GM18505 (cell line): ENCODE measurements around the gene RPS24.
A peak's percentile ranks its signal among the peaks of the same experiment; 100 is the strongest.

Experiments
- ATAC-seq: cut with Tn5 transposase; IDR thresholded peaks from one replicate; pipeline ENCODE4 v1.9.1; 2021; ENCODE audit not compliant: unreplicated experiment
- POLR2A ChIP-seq: IDR thresholded peaks from 4 replicates; pipeline ENCODE4 v1.6.1; 2011; ENCODE audit warnings: borderline replicate concordance; ENCODE audit not compliant: insufficient read depth, insufficient read length; ENCODE audit errors: extremely low read depth

The RPS24 gene

DNA sequence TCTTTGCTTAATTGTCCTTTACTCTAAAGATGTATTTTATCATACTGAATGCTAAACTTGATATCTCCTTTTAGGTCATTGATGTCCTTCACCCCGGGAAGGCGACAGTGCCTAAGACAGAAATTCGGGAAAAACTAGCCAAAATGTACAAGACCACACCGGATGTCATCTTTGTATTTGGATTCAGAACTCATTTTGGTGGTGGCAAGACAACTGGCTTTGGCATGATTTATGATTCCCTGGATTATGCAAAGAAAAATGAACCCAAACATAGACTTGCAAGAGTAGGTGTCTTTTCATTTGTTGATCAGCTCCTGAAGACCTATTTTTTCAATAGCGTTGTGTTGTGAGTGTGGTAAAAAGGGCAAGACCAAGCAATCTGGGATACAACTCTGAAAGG is 1.8 kb downstream of the RPS24 start:
- ATAC-seq = no peak
- TF ChIP-seq POLR2A = no peak

GRCh38 chr10:78035933-78036583 is 2.4 kb downstream of the RPS24 start:
- no peak for ATAC-seq
- no peak for TF ChIP-seq POLR2A

- no peak for TF ChIP-seq POLR2A
- ATAC-seq = no peak
Observed at GRCh38 chr10:78038105-78038504, 4.4 kb downstream of the RPS24 start.

DNA sequence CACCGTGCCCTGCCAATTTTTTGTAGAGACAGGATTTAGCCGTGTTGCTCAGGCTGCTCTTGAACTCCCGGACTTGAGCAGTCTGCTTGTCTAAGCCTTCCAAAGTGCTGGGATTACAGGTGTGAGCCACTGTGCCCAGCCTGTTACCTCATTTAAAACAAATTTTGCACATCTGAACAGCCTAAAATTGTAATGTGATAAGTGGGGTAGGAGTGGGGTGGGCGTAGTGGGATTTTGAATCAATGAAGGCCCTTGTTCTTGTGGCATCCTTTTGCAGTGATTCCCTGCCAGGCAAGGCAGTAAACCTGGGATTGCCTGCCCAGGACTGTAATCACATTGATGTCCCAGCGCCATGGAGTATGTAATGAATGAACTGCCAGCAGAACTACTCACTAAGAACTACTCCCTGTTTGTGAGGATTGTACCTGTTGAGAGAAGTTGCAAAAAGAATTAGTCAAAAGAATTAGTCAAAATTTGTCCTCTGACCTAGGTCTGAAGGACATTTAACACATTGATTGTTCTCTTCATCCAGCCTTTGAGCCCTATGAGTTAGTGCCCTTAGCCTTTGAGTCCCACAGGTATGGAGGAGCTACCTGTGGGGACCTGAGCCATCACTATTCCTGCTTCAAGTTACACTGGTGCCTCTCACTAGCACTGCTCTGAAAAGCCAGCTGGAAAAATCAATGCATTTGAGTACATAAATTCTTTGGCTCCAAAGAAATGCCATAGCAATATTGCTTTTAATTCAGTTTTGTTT is 5.3 kb downstream of the RPS24 start:
- no peak for ATAC-seq

GRCh38 chr10:78039743-78040142 is 6.1 kb downstream of the RPS24 start:
- TF ChIP-seq POLR2A = no peak
- ATAC-seq = no peak

More for the DNA sequence above, 5.3 kb downstream of the RPS24 start:
- no peak for TF ChIP-seq POLR2A

GRCh38 chr10:78041170-78042057 is 7.8 kb downstream of the RPS24 start:
- peak; percentile 48 for TF ChIP-seq POLR2A
- ATAC-seq = no peak

- no peak for TF ChIP-seq POLR2A
- ATAC-seq = no peak
Observed at GRCh38 chr10:78042058-78042751, 8.5 kb downstream of the RPS24 start.

DNA sequence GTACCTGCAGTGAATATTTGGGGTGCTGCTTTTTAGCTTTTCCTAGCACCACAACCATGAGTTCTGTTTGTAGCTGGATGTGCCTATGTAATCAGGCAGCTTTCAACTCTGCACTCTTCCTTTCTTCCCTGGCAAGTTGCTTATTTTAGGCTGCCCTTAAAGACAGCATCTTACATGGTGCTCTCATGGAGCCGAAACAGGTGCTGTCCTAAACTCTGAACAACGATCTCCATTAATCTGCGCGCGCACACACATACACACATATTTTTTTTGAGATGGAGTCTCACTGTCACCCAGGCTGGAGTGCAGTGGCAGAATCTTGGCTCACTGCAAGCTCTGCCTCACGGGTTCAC is 9.1 kb downstream of the RPS24 start:
- TF ChIP-seq POLR2A = no peak
- no peak for ATAC-seq

- ATAC-seq = no peak
- TF ChIP-seq POLR2A = no peak
Observed at GRCh38 chr10:78044179-78044578, 10.5 kb downstream of the RPS24 start.

- ATAC-seq = no peak
- no peak for TF ChIP-seq POLR2A
Observed at GRCh38 chr10:78044699-78045098, 11.0 kb downstream of the RPS24 start.

- no peak for TF ChIP-seq POLR2A
Observed at GRCh38 chr10:78045237-78045636, 11.6 kb downstream of the RPS24 start.

DNA sequence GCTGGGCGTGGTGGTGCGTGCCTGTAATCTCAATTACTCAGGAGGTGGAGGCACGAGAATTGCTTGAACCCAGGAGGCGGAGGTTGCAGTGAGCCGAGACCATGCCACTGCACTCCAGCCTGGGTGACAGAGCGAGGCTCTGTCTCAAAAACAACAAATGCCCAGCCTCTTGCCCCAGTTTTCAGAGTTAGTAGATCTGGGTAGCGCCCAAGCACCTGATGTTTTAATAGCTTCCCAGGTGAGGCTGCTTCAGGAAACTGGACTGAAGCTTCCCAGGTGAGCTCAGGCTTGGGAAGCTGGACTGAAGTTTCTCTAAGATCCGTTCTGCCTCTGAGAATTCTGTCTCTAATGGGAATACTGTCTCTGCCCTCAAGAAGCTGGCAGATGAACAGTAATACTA is 12.2 kb downstream of the RPS24 start:
- no peak for ATAC-seq
- TF ChIP-seq POLR2A = no peak

More at GRCh38 chr10:78045237-78045636, 11.6 kb downstream of the RPS24 start:
- peak; percentile 69 for ATAC-seq
